ENCODE results near the gene MRPS27. TPM values are rescaled to one million over a fixed set of nuclear protein-coding genes. Genes with fewer than 3 reads are reported as not detected.

The MRPS27 gene
- total RNA-seq, 4 donors from 2014 or later: 33.2 to 74.9 (median 62.3) TPM

DNA sequence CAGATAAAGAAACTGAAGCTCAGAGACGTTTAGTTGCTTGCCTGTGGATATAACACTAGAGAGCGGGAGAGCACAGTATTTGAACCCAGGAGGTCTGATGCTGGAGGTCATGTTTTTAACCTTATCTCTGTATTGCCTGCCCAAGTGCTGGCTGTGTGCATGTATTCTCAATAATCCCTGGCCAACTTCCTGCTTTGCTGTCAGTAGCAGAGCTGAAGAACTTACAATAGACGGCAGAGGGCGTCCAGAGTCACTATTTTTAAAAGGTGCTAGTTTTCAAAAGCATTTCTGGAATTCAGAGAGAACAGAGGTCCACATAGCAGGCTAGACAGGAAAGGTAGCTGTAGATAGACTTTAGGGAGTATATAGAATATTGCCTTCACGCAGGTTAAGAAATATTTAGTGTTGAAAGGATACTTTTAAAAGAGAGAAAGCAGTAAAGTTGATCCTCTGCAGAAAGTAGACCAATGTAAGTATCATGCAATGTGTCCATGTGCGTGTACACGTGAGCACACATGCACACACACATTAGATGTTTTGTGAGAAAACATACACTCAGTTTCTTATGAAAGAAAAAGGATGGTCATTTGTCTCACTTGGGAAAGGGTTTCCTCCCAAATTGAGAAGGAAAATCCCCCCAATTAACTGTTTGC is 46.4 kb upstream of the MRPS27 start:
- Histone ChIP-seq H3K4me1 (peaks cover 9 to 10% of the 10 kb centered on the region in 2 donors), H3K9me3 (no peaks in the 10 kb centered on the region), H3K27ac (peak overlapping the region in 2 of 4 donors; percentile 3 to 22), H3K4me3 (no peak overlapping the region), H3K27me3 (no peaks in the 10 kb centered on the region), H3K36me3 (peaks cover 0 to 5% of the 10 kb centered on the region in 2 donors)
- in situ Hi-C loops (cut with MboI; ENCODE audit: low sequenced_read_pairs in 4 of 4) (loop anchor here (5.0 to 25.0 kb wide), 3 partner anchors 156 to 471 kb away; partner anchors contain the start of gene TNPO1 (in 2 of the 4)), intact Hi-C loops (cut with DNase I; ENCODE audit: low total_unique reads) (loop anchor here (1.0 to 5.0 kb wide), 2 partner anchors 158 to 451 kb away; partner anchors contain the start of gene TNPO1)
- TF ChIP-seq CTCF (IDR thresholded peaks at IDR 0.05 in 4 of 5, conservative IDR thresholded peaks at IDR 0.05 in 1 of 5) (peak; percentile 76 to 87 (median 82)), POLR2A (IDR thresholded peaks at IDR 0.05) (no peak)
- ATAC-seq (peak; percentile 83 to 88), DNase-seq (peak; percentile 54 to 59)

GRCh38 chr5:72364951-72365350 is 44.9 kb upstream of the MRPS27 start:
- no peak overlapping the region for H3K27ac ChIP-seq
- peaks cover 9 to 10% of the 10 kb centered on the region in 2 donors for H3K4me1 ChIP-seq
- TF ChIP-seq POLR2A (IDR thresholded peaks at IDR 0.05) (no peak), CTCF (IDR thresholded peaks at IDR 0.05 in 4 of 5, conservative IDR thresholded peaks at IDR 0.05 in 1 of 5) (no peak)
- no peak for DNase-seq
- no peak overlapping the region for H3K4me3 ChIP-seq
- intact Hi-C loops (cut with DNase I; ENCODE audit: low total_unique reads) (loop anchor here (5.0 kb wide), 1 partner anchor 452 kb away; the partner anchor contains the start of gene TNPO1), in situ Hi-C loops (cut with MboI; ENCODE audit: low sequenced_read_pairs in 4 of 4) (loop anchor here (5.0 to 25.0 kb wide), 3 partner anchors 157 to 472 kb away; partner anchors contain the start of gene TNPO1 (in 2 of the 4))
- peaks cover 0 to 13% of the 10 kb centered on the region in 2 donors for H3K36me3 ChIP-seq
- ATAC-seq: no peak
- no peaks in the 10 kb centered on the region for H3K9me3 ChIP-seq
- no peaks in the 10 kb centered on the region for H3K27me3 ChIP-seq

- DNase-seq: no peak
- Histone ChIP-seq H3K4me3 (no peak overlapping the region), H3K9me3 (no peaks in the 10 kb centered on the region), H3K27ac (no peak overlapping the region), H3K4me1 (peaks cover 7 to 9% of the 10 kb centered on the region in 2 donors), H3K27me3 (no peaks in the 10 kb centered on the region), H3K36me3 (peaks cover 0 to 13% of the 10 kb centered on the region in 2 donors)
- TF ChIP-seq POLR2A (IDR thresholded peaks at IDR 0.05): no peak
- TF ChIP-seq CTCF (IDR thresholded peaks at IDR 0.05 in 4 of 5, conservative IDR thresholded peaks at IDR 0.05 in 1 of 5): no peak
- intact Hi-C loops (cut with DNase I; ENCODE audit: low total_unique reads) (no loop called here), in situ Hi-C loops (cut with MboI; ENCODE audit: low sequenced_read_pairs in 4 of 4) (loop anchor here in 3 of 4 donors (25.0 kb wide), 2 partner anchors 448 to 473 kb away; partner anchors contain the start of gene TNPO1 (in 2 of the 3))
- no peak for ATAC-seq
Measured at GRCh38 chr5:72364171-72364570, 44.1 kb upstream of the MRPS27 start.

GRCh38 chr5:72363166-72363802 is 43.2 kb upstream of the MRPS27 start:
- H3K4me1 ChIP-seq: peaks cover 7 to 9% of the 10 kb centered on the region in 2 donors
- no peak for ATAC-seq
- no peak for DNase-seq
- in situ Hi-C loops (cut with MboI; ENCODE audit: low sequenced_read_pairs in 4 of 4): loop anchor here in 3 of 4 donors (25.0 kb wide), 2 partner anchors 449 to 474 kb away; partner anchors contain the start of gene TNPO1 (in 2 of the 3)
- no peak overlapping the region for H3K4me3 ChIP-seq
- no peak overlapping the region for H3K27ac ChIP-seq
- H3K27me3 ChIP-seq: no peaks in the 10 kb centered on the region
- peaks cover 0 to 18% of the 10 kb centered on the region in 2 donors for H3K36me3 ChIP-seq
- intact Hi-C loops (cut with DNase I; ENCODE audit: low total_unique reads): no loop called here
- TF ChIP-seq POLR2A (IDR thresholded peaks at IDR 0.05) (no peak), CTCF (IDR thresholded peaks at IDR 0.05 in 4 of 5, conservative IDR thresholded peaks at IDR 0.05 in 1 of 5) (no peak)
- H3K9me3 ChIP-seq: no peaks in the 10 kb centered on the region
